Vagina (tissue), 2 donors: ENCODE results near the gene GLYATL1.

Experiments
- POLR2A ChIP-seq, 2 donors: fragments of 450-650 bp; IDR thresholded peaks; one replicate each; pipeline ENCODE4 v1.6.1; 2017; ENCODE audit warnings: antibody characterized with exemption in 2 of 2, mild to moderate bottlenecking in 2 of 2, moderate library complexity in 2 of 2
- POLR2AphosphoS5 ChIP-seq, 2 donors: sonication (generic); formaldehyde crosslinking; IDR thresholded peaks; one replicate each; pipeline ENCODE4 v1.9.0; 2017; ENCODE audit warnings: antibody characterized with exemption in 2 of 2, mild to moderate bottlenecking in 2 of 2, low read depth in 1 of 2; ENCODE audit not compliant: insufficient read depth in 1 of 2
- TF ChIP-seq, protein P1 (sequence below), 3 experiments: fragments of 450-650 bp in 2 of 3; fragments of 200-600 bp in 1 of 3; sonication (generic) in 1 of 3; IDR thresholded peaks; one replicate each; pipeline ENCODE4 v1.5.1; 2017 to 2019; ENCODE audit warnings: antibody characterized with exemption in 3 of 3, mild to moderate bottlenecking in 2 of 3, moderate library complexity in 2 of 3

DNA sequence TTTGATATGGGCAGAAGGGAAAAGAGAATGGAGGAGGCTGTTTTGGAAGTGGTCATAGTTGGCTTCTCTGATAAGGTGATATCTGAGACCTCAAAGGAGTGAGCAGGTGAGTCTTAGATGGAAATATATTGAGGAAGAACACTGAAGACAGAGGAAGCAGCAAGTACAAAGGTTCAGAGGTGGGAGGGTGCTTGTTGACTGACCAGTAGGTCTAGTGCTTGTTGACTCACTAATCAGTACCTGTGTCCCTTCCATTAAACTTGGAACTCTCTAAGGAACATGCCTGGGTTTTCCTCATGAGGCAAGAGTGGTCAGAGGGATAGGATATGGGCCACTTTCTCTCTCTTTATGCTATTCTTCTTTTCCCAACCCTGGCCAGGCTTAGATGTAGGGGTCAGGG, 25.6 kb upstream of the GLYATL1 start:
- TF ChIP-seq, protein P1, sequence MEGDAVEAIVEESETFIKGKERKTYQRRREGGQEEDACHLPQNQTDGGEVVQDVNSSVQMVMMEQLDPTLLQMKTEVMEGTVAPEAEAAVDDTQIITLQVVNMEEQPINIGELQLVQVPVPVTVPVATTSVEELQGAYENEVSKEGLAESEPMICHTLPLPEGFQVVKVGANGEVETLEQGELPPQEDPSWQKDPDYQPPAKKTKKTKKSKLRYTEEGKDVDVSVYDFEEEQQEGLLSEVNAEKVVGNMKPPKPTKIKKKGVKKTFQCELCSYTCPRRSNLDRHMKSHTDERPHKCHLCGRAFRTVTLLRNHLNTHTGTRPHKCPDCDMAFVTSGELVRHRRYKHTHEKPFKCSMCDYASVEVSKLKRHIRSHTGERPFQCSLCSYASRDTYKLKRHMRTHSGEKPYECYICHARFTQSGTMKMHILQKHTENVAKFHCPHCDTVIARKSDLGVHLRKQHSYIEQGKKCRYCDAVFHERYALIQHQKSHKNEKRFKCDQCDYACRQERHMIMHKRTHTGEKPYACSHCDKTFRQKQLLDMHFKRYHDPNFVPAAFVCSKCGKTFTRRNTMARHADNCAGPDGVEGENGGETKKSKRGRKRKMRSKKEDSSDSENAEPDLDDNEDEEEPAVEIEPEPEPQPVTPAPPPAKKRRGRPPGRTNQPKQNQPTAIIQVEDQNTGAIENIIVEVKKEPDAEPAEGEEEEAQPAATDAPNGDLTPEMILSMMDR (IDR thresholded peaks at IDR 0.05) = no peak
- TF ChIP-seq POLR2A (IDR thresholded peaks at IDR 0.05) (no peak), POLR2AphosphoS5 (IDR thresholded peaks at IDR 0.05; ENCODE audit: insufficient read depth in 1 of 2, low read depth in 1 of 2) (no peak)
